HG02588 (cell line): ENCODE data around the gene ZNF524.

Source experiments
- ATAC-seq: cut with Tn5 transposase; IDR thresholded peaks from one replicate; pipeline ENCODE4 v1.9.1; 2021; ENCODE audit warnings: mild to moderate bottlenecking, moderate library complexity; ENCODE audit not compliant: unreplicated experiment

The ZNF524 gene

GRCh38 chr19:55618426-55618825 lies 18.3 kb downstream of the ZNF524 start:
- ATAC-seq, result no peak

GRCh38 chr19:55619286-55619685 lies 19.2 kb downstream of the ZNF524 start:
- ATAC-seq, result no peak

- no peak for ATAC-seq
Observed at GRCh38 chr19:55620410-55621204, 20.5 kb downstream of the ZNF524 start.

- ATAC-seq, result no peak
Observed at GRCh38 chr19:55621205-55621672, 21.2 kb downstream of the ZNF524 start.

GRCh38 chr19:55621673-55622231 lies 21.7 kb downstream of the ZNF524 start:
- no peak for ATAC-seq

GRCh38 chr19:55622242-55622969 lies 22.3 kb downstream of the ZNF524 start:
- ATAC-seq, result no peak

- no peak for ATAC-seq
Observed at GRCh38 chr19:55623130-55623529, 23.0 kb downstream of the ZNF524 start.

GRCh38 chr19:55623561-55623960 lies 23.5 kb downstream of the ZNF524 start:
- no peak for ATAC-seq

- peak; percentile 64 for ATAC-seq
Observed at GRCh38 chr19:55624109-55625003, 24.3 kb downstream of the ZNF524 start, which contains the start of gene ZNF784. ZNF784 (minus strand) TSS chr19:55624566; CDS start chr19:55624561, 5 bp downstream.

GRCh38 chr19:55625004-55625326 lies 24.9 kb downstream of the ZNF524 start:
- ATAC-seq, result no peak

GRCh38 chr19:55626350-55626749 lies 26.3 kb downstream of the ZNF524 start:
- ATAC-seq, result no peak

GRCh38 chr19:55632463-55632834 lies 32.4 kb downstream of the ZNF524 start:
- no peak for ATAC-seq

- no peak for ATAC-seq
Observed at GRCh38 chr19:55633861-55634260, 33.8 kb downstream of the ZNF524 start.

- ATAC-seq, result no peak
Observed at GRCh38 chr19:55635334-55635717, 35.2 kb downstream of the ZNF524 start.

GRCh38 chr19:55635856-55636440 lies 35.9 kb downstream of the ZNF524 start:
- ATAC-seq, result no peak

GRCh38 chr19:55636723-55637122 lies 36.6 kb downstream of the ZNF524 start:
- no peak for ATAC-seq

GRCh38 chr19:55637534-55637933 lies 37.4 kb downstream of the ZNF524 start:
- no peak for ATAC-seq

- ATAC-seq, result no peak
Observed at GRCh38 chr19:55638864-55639359, 38.8 kb downstream of the ZNF524 start.

- no peak for ATAC-seq
Observed at GRCh38 chr19:55640043-55640576, 40.0 kb downstream of the ZNF524 start.
